HG03432 (cell line): ENCODE results near the gene PRPF4.
"Not testable (repeated sequence)": the region's sequence is repeated elsewhere in the genome, so short reads cannot be mapped to it uniquely, and the experiment has no call there.

Experiments used
- ATAC-seq: cut with Tn5 transposase; IDR thresholded peaks from one replicate; pipeline ENCODE4 v1.9.1; 2021; ENCODE audit warnings: mild to moderate bottlenecking, moderate library complexity; ENCODE audit not compliant: unreplicated experiment

The PRPF4 gene

DNA sequence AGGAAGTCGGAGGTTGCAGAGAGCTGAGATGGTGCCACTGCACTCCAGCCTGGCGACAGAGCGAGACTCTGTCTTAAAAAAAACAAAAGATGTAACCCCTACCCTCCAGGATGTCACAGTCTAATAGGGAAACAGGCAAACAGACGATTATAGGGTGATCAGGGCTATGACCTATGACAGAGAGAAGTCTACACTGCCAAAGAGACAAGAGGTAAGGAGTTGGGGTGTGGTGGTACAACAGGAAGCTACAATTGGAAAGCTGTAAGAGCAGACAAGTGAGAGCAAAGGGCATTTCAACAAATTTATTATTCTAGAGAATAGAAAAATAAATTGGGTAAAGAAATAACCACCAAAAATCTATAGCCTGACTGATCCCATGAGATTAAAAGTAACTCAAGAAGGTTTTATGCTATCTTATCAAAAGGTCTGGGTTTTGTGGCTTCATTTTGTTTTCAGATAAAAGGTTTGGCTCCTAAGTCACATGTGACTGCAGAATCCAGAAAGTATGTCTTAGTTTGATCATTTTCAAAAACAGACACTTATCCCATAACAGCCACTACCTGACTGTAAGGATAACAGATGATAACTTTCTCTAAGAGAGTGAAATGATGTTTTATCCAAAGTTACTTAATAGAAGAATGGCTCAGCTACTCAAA is 7.4 kb upstream of the PRPF4 start:
- ATAC-seq = no peak

DNA sequence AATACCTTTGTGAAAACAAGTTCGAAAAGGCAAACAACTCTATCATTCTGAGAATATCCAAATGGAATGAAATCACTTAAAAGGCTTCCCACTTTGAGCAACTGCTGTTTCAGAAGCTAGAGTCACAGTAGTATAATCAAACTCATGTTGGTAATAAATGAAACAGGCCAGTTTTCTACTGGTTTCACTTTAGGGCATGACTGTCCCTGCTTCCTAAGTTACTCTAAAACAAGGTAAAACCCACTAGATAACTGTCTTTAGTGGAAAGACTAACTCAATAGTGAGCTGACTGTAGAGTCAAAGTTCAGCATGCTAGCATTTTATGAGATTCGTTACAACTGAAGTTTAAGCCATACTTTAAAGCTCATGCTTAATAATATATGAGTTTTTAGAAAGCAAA is 6.1 kb upstream of the PRPF4 start:
- ATAC-seq = no peak

DNA sequence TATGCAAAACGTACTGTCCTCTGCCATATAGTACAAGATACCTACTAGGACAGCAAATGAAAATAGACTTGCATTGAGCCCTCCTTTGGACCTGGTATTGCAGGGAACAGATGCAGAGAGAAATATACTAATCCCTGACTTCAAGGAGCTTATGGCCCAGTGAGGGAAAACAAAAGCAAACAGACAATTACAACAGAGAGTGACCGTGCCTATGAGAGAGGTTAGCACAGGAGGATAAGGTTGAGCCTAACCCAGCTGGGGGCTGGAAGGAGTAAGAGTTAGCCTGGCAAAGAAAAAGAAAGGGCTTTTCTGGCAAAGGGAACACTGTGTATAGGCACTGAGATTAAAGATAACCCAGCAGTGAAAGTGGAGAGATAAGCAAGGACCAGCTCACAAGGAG is 5.6 kb upstream of the PRPF4 start:
- no peak for ATAC-seq

GRCh38 chr9:113274474-113275156 is 843 bp upstream of the PRPF4 start:
- peak; percentile 22 for ATAC-seq

DNA sequence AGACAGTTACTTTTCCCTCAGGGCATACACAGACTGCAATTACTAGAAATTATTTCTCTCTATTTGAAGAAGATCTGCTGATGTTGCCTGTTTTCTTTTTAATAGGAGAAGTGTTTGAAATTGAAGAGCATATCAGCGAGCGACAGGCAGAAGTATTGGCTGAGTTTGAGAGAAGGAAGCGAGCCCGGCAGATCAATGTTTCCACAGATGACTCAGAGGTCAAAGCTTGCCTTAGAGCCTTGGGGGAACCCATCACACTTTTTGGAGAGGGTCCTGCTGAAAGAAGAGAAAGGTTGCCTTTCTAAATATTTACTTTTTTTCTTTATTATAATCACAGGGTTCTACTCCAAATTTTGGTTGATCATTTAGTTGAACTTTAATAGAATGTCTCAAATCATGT is 3.4 kb downstream of the PRPF4 start:
- ATAC-seq = no peak

GRCh38 chr9:113281356-113281755 is 5.9 kb downstream of the PRPF4 start:
- no peak for ATAC-seq

- no peak for ATAC-seq
Observed at GRCh38 chr9:113289091-113289490, 13.6 kb downstream of the PRPF4 start.

- no peak for ATAC-seq
Observed at GRCh38 chr9:113290052-113290607, 14.7 kb downstream of the PRPF4 start.

GRCh38 chr9:113293285-113293878 is 17.9 kb downstream of the PRPF4 start:
- ATAC-seq = no peak

DNA sequence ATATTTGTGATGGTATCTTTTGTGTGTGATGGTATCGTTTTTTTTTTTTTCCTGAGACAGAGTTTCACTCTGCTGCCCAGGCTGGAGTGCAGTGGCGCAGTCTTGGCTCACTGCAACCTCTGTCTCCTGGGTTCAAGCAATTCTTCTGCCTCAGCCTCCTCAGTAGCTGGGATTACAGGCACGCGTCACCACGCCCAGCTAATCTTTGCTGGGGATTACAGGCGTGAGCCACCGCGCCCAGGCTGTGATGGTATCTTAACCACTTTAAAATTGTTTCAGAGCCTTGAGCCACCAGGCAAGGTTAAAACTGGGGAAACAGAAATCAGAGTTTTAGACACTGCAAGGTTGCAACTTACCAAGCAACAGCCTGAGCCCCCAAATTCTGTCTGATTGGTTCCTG is 20.8 kb downstream of the PRPF4 start:
- not testable (repeated sequence) for ATAC-seq

- no peak for ATAC-seq
Observed at GRCh38 chr9:113296796-113297558, 21.5 kb downstream of the PRPF4 start.

GRCh38 chr9:113298311-113298710 is 22.9 kb downstream of the PRPF4 start:
- ATAC-seq = no peak

DNA sequence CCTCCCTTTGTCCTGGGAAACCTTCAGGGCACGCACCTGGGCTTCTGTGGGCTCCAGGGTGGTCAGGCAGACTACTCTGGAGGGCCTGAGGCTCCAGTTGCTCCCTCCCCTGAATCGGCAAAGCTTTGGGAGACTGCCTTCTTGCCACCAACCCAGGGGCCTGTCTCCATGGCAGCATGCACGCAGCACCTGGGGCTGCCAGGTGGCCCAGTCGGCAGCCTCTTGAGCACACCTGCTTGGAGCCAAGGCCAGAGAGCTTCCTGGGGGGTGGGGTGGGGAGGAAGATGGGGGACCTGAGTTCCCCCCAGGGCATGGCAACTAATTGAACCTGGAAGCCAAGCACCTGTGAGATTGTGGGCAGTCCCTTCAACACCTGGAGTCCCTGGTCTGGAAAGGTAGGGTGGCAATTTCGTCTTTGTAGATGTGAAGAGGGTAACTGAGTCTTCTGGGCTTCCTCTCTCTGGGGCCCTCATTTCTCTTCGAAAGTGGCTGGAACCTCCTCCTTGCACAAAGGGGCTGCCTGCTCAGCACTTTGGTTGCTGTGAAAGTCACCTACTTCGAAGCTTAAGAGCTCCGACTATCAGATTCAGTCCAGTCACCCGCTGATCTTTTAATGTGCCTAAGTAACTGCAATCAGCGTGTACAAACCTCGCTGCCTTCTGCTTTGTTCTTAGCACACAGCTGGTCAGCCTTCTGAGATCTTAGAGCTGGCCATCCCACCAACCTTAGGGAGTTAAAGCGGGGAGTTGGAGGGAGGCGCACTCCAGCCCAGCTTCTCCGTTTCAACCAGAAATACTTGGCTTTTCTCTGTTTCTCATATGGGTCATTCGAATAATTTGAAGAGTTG is 23.7 kb downstream of the PRPF4 start:
- ATAC-seq = no peak

DNA sequence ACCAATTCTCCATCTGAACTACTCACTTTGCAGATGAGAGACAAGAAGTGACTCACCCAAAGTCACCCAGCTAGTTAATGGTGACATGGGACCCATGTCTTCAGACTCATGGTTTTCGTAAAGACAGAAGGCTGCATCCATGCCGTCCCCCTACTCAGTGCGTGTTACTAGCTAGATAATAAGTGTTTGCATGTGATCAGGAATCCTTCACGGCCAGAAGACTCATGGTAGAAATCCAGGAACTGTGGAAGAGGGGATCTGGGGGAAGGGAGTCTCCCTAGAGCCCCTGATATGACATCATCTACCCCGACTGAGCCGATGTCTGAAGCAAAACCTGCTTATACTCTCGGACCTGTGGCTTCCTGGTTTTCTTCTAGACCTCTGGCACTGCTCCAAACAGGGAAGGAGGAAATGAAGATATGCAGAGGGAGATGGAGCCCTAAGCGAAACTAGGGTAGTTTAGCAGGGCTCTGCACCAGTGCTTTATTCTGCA is 24.4 kb downstream of the PRPF4 start:
- no peak for ATAC-seq

DNA sequence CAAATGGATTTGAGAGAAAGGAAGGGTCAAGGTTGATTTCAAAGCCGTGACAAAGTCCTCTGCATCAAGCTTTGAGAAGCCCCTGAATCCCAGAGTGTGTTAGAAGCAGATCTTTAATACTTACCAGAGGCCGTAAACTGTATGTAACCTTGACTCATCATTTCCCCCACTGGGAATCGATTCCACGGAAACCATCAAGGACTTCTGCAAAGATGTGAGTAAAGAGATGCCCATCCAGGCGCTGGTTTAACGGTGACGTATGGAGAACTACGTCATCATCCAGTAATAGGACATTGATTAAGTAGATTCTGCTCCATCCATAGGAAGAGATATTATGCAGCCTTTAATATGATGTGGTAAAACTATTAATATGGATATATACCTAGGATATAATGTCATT is 26.1 kb downstream of the PRPF4 start:
- ATAC-seq = no peak

DNA sequence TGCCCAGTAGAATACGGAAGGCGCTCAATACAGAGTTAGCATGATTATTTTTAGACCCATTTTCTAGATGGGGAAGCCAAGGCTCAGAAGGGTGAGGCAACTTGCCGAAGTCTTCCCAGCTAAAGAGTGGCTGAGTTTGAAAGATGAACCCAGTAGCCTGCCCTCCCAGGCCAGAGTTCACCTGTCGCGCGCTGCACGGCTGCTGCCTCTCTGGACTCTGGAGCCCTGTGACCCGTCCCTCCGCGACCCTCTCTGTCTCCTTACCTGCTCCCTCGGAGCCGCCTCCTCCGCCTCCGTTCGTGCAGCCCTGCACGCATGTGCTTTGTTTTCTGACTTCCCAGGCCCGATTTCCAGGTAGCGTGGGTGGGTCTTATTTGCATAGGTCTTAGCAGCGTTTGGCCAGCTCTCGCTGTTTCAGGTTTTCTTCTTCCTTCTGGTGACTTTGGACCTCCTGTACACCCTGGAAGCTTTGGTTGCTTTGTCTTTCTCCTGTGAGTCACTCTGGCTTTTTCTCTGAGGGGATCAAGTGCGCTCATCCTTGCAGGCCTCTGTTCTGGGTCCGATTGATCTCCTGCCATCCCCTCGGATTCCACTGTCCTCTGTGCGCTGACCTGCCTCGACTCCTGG is 27.4 kb downstream of the PRPF4 start, which contains the start of gene RNF183:
Gene RNF183 (minus strand): TSS at position 585 of the 627 bp plus-strand sequence. CDS start 5,192 bp downstream, outside the sequence.
- ATAC-seq = no peak

DNA sequence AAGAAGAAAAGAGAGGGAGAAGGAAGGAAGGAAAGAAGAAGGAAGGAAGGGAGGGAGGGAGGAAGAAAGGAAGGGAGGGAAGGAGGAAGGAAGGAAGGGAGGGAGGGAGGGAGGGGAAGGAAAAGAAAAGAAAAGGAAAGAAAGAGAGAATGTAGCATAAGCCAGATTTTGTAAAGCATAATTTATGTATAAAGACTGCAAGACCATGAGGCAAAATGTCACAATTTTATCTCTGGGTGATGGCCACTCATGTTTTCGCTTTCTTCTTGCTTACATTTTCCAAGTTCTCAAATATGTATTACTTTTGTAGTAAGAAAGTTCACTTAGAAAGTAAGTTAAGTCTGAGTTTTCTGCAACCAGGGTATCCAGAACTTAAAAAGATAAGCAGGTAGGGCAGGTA is 31.1 kb downstream of the PRPF4 start:
- ATAC-seq = no peak

DNA sequence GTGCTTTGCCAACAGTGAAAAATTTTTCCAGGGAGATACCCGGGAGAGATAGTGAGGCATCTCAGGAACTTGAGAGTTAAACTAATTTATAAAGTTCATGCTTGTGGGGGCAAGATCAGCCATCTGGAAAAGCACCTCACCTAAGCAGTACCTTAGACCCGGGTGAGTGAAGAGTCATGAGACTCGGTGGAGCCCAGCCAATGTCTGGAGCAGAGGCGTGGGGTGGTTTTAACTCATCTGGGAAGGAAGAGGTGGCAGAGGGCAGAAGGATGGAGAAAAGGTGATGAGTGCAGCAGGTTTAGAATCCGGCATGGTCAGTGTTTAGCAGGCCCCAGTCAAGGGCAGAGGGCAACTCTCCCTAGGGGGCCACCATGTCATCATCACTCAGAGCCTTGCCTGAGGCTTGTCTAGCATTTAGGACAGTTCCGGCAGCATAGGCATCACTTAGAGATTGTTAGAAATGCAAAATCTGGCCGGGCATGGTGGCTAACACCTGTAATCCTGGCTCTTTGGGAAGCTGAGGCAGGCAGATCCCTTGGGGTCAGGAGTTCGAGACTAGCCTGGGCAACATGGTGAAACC is 32.0 kb downstream of the PRPF4 start:
- ATAC-seq = no peak

GRCh38 chr9:113309204-113309813 is 33.9 kb downstream of the PRPF4 start:
- ATAC-seq = no peak
